AG09319 (cell line): Measurements from ENCODE around the gene CHST4.
"Not testable (repeated sequence)": the region's sequence is repeated elsewhere in the genome, so short reads cannot be mapped to it uniquely, and the experiment has no call there.

Source experiments
- DNase-seq: peaks from one replicate; pipeline ENCODE4 v3.0.0-alpha.2; 2010; ENCODE audit warnings: low read depth; ENCODE audit errors: extremely low read depth
- TF ChIP-seq, protein P1 (sequence below): IDR thresholded peaks from 2 replicates; pipeline ENCODE4 v1.5.1; 2011; ENCODE audit warnings: low read depth, mild to moderate bottlenecking, inconsistent platforms, low read length, moderate library complexity

The CHST4 gene

DNA sequence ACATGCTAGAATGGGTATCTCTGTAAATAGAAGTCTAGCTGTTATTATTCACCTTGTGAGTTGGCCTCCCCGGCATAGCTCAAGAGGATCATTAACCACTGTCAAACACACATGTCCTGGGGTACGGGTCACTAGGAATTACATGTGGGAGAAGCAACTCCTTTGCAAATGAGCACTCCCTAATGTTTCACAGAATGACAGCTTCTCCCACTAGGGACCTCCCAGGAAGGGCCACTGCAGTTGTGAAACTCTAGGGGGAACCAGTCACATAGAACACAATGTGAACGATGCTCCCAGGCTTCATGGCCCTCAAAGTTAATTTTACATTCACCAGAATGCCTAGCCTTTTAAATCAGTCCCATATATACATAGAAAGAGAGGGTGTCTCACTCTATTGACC is 24.7 kb upstream of the CHST4 start:
- TF ChIP-seq, protein P1, sequence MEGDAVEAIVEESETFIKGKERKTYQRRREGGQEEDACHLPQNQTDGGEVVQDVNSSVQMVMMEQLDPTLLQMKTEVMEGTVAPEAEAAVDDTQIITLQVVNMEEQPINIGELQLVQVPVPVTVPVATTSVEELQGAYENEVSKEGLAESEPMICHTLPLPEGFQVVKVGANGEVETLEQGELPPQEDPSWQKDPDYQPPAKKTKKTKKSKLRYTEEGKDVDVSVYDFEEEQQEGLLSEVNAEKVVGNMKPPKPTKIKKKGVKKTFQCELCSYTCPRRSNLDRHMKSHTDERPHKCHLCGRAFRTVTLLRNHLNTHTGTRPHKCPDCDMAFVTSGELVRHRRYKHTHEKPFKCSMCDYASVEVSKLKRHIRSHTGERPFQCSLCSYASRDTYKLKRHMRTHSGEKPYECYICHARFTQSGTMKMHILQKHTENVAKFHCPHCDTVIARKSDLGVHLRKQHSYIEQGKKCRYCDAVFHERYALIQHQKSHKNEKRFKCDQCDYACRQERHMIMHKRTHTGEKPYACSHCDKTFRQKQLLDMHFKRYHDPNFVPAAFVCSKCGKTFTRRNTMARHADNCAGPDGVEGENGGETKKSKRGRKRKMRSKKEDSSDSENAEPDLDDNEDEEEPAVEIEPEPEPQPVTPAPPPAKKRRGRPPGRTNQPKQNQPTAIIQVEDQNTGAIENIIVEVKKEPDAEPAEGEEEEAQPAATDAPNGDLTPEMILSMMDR: no peak
- DNase-seq: no peak

- DNase-seq: not testable (repeated sequence)
Observed at GRCh38 chr16:71504051-71504450, 22.2 kb upstream of the CHST4 start.

DNA sequence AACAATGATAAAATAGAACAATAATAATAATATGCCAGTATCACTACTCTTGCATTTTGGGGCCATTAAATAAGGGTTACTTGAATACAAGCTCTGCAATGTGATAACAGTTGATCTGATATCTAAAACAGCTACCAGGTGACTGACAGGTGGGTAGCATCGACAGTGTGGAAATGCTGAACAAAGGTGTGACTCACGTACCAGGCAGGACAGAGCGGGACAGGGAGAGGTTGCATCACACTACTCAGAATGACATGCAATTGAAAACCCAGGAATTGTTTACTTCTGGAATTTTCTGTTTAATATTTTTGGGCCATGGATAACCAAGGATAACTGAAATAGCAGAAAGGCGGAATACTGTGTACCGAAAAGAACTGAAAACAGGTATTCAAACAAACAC is 21.3 kb upstream of the CHST4 start:
- no peak for DNase-seq
- TF ChIP-seq, protein P1: no peak

- TF ChIP-seq, protein P1: no peak
Observed at GRCh38 chr16:71507061-71507460, 19.2 kb upstream of the CHST4 start.

GRCh38 chr16:71513302-71513701 is 12.9 kb upstream of the CHST4 start:
- TF ChIP-seq, protein P1: no peak
- DNase-seq: no peak

More at GRCh38 chr16:71507061-71507460, 19.2 kb upstream of the CHST4 start:
- no peak for DNase-seq

DNA sequence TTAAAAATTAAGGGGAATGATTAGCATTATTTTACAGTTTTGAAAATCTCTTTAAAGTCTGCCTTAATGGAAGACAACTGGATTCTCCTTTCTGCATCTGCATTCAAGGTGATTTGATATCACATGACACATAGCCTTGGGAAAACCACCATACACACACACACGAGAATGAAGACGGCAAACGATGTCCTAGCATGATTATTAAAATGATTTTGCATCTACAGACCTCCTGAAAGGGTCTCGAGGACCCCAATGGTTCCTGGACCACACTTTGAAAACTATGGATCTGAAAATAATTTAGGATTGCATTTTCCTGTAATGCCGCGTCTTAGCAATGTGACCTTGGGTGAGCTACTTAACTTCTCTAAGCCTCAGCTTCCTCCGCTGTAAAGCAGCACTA is 11.8 kb upstream of the CHST4 start:
- DNase-seq: no peak
- TF ChIP-seq, protein P1: no peak

DNA sequence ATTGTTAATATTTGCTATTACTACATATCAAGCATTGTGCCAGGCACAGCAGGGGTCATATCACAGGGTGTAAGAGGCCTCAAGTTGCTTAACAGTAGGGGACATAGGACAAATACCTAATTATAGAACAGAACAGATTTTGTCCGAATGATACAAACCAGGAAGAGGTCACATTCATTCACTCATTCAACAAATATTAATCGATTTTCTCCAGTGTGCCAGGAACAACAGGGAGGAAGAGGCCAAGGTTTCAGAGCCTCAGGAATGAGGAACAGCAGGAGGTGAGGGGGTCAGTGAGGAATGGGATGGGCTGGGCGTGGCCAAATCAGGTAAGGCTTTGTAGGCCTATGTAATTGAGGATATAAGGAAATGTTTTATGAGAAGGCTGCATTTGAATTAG is 11.2 kb upstream of the CHST4 start:
- no peak for DNase-seq
- TF ChIP-seq, protein P1: no peak

DNA sequence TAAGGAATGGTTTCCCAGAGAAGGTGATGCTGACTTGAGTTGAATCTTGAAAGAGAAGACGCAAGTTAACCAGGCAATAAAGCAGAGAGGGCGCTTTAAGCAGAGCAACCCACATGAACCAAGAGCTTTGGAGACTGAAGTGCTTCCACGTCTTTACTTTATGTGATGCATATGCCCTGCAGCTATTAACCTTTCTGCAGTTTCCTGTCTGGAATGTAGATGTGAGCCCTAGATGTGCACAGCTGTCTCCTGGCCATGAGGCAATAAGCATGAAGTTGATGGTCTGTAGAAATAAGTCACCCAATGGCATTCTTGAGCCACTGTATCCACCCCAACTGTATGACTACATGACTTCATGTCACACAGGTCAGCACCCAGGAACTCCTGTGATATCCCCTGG is 5.7 kb upstream of the CHST4 start:
- TF ChIP-seq, protein P1: no peak
- no peak for DNase-seq
